ENCODE results near the gene HMGCS2. TPM values are rescaled to one million over a fixed set of nuclear protein-coding genes. Genes with fewer than 3 reads are reported as not detected.

Gene HMGCS2
- total RNA-seq, 1 experiment from 2014 or later: not detected

DNA sequence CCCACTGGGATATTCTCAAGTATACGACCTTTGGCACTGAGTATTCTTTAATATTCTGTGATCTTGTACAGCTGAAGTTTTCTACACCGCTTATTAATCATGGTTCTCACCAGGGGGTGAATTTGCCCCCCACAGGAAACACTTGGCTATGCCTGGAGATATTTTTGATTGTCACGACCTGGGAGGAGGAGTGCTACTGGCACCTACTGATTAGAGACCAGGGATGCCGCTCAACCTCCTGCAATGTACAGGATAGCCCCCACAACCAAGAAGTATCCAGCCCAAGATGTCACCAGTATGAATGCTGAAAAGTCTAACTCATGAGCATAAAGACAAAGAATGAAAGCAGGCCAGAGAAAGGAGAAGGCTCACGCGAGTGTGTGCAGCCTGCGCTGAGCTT, 28.9 kb upstream of the HMGCS2 start:
- intact Hi-C loops (cut with micrococcal nuclease; ENCODE audit: unreplicated experiment): no loop called here
- no peak for TF ChIP-seq EZH2 (IDR thresholded peaks at IDR 0.05; ENCODE audit: low read depth)
- TF ChIP-seq, protein P1, sequence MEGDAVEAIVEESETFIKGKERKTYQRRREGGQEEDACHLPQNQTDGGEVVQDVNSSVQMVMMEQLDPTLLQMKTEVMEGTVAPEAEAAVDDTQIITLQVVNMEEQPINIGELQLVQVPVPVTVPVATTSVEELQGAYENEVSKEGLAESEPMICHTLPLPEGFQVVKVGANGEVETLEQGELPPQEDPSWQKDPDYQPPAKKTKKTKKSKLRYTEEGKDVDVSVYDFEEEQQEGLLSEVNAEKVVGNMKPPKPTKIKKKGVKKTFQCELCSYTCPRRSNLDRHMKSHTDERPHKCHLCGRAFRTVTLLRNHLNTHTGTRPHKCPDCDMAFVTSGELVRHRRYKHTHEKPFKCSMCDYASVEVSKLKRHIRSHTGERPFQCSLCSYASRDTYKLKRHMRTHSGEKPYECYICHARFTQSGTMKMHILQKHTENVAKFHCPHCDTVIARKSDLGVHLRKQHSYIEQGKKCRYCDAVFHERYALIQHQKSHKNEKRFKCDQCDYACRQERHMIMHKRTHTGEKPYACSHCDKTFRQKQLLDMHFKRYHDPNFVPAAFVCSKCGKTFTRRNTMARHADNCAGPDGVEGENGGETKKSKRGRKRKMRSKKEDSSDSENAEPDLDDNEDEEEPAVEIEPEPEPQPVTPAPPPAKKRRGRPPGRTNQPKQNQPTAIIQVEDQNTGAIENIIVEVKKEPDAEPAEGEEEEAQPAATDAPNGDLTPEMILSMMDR (conservative IDR thresholded peaks at IDR 0.05): no peak
- POLR2A ChIA-PET (ENCODE audit: unreplicated experiment): no interaction called here

DNA sequence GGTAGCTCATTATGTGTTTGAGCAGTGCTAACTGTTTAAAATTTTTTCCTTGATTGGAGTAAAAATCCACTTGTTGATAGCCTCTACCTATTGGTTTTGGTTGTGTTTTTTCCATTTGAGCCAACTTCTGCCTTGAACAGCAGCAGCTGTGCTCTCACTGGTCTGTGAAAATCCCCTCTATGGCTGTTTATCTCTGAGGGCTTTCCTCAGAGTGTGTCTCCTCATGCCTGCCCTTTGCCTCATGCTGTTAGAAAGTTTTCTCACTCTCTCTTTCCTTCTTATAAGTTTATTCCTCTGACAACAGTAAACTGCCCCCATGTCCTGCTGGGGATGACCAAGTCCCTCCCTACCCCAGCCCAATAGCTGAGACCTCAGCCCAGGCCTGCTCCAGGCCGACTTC, 28.5 kb upstream of the HMGCS2 start:
- no peak overlapping the region for H2AFZ ChIP-seq

More for the DNA sequence above, 28.9 kb upstream of the HMGCS2 start:
- H3K4me1 ChIP-seq (replicated peaks; ENCODE audit: insufficient read depth): no peaks in the 10 kb centered on the region
- H3K9me2 ChIP-seq (ENCODE audit: insufficient read depth): no peaks in the 10 kb centered on the region
- BruUV-seq (replicated peaks): no TSS peak
- H3F3A ChIP-seq (ENCODE audit: insufficient read depth, low read depth): no peaks in the 10 kb centered on the region
- no peak overlapping the region for H3K4me3 ChIP-seq
- DNase-seq: no peak
- no peak overlapping the region for H3K27ac ChIP-seq
- CTCF ChIA-PET: no interaction called here
- H2AFZ ChIP-seq: no peak overlapping the region
- no peaks in the 10 kb centered on the region for H4K20me1 ChIP-seq (ENCODE audit: insufficient read depth)
- no peak overlapping the region for H3K4me2 ChIP-seq
- H3K79me2 ChIP-seq (ENCODE audit: low read depth): no peaks in the 10 kb centered on the region
- no peaks in the 10 kb centered on the region for H3K27me3 ChIP-seq (ENCODE audit: insufficient read depth, low read depth)
- no peaks in the 10 kb centered on the region for H3K9me3 ChIP-seq (ENCODE audit: insufficient read depth, low read depth)
- no peaks in the 10 kb centered on the region for H3K36me3 ChIP-seq (ENCODE audit: low read depth)

DNA sequence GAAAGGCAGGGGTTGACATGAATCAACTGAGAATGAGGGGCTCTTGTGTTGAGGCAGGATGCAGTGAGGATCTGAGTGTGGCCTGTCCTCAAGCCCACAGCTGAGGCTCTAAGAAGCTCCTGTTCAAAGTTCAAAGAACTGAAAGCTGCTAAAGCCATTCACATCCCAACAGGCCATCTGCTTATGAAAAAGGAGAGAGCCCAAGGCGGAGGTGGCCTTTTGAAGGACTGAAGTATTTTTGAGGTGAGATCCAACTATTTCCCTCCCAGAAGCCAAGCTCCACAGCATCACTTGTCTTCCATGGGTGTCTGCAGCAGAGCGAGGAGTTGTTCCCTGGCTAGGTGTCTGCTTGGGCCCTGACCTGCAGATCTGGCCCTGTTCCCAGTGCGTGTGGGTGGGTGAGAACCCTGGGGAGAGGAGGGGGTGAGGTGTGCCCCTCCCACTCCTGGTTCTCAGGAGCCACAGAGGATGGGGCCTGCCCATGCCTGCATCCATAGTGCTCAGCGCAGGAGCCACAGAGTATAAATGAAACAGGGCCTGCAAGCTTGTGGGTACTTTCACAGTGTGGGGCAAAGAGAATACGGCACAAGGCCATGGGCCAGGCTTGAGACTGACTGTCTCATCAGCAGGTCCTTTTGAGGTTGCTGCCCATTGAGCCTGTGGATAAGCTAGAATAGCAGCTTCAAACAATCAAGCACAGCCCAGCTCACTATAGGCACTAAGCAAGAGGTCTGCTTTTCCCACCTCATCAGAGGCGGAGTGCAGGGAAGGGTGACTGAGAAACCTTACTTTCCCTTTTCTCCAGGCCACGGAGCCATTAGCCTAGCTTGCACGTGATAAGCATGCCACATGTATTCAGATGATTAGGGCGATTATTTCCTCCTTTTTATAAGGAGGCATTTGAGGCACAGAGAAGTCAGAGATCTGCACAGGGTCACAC, 26.8 kb upstream of the HMGCS2 start:
- DNase-seq: no peak
- no peaks in the 10 kb centered on the region; the same call in 1 of the 2 replicates for H3K9me3 ChIP-seq (ENCODE audit: insufficient read depth, low read depth)
- no peaks in the 10 kb centered on the region for H3F3A ChIP-seq (ENCODE audit: insufficient read depth, low read depth)
- H3K27me3 ChIP-seq (ENCODE audit: insufficient read depth, low read depth): no peaks in the 10 kb centered on the region
- H3K9me2 ChIP-seq (ENCODE audit: insufficient read depth): no peaks in the 10 kb centered on the region
- no peak overlapping the region for H3K4me3 ChIP-seq
- POLR2A ChIA-PET (ENCODE audit: unreplicated experiment): no interaction called here
- CTCF ChIA-PET: interaction anchor here (0.6 kb wide), 1 partner anchor 56 kb away, joined by 4 read pairs; no protein-coding TSS in a partner anchor
- intact Hi-C loops (cut with micrococcal nuclease; ENCODE audit: unreplicated experiment): no loop called here
- peaks cover 10% of the 10 kb centered on the region for H3K4me1 ChIP-seq (replicated peaks; ENCODE audit: insufficient read depth)
- no peaks in the 10 kb centered on the region for H3K79me2 ChIP-seq (ENCODE audit: low read depth)
- no peak overlapping the region for H3K4me2 ChIP-seq
- no peak overlapping the region for H3K27ac ChIP-seq
- H2AFZ ChIP-seq: no peak overlapping the region
- no peak for TF ChIP-seq EZH2 (IDR thresholded peaks at IDR 0.05; ENCODE audit: low read depth)
- TF ChIP-seq, protein P1 (conservative IDR thresholded peaks at IDR 0.05): no peak
- no TSS peak for BruUV-seq (replicated peaks)
- H4K20me1 ChIP-seq (ENCODE audit: insufficient read depth): no peaks in the 10 kb centered on the region
- no peaks in the 10 kb centered on the region for H3K36me3 ChIP-seq (ENCODE audit: low read depth)

More for the DNA sequence above, 28.5 kb upstream of the HMGCS2 start:
- Histone ChIP-seq H3K36me3 (ENCODE audit: low read depth) (no peaks in the 10 kb centered on the region), H3K9me3 (ENCODE audit: insufficient read depth, low read depth) (no peaks in the 10 kb centered on the region), H3K9me2 (ENCODE audit: insufficient read depth) (no peaks in the 10 kb centered on the region), H3F3A (ENCODE audit: insufficient read depth, low read depth) (no peaks in the 10 kb centered on the region), H3K27me3 (ENCODE audit: insufficient read depth, low read depth) (no peaks in the 10 kb centered on the region), H3K27ac (no peak overlapping the region), H3K4me1 (replicated peaks; ENCODE audit: insufficient read depth) (no peaks in the 10 kb centered on the region), H4K20me1 (ENCODE audit: insufficient read depth) (no peaks in the 10 kb centered on the region), H3K79me2 (ENCODE audit: low read depth) (no peaks in the 10 kb centered on the region), H3K4me2 (no peak overlapping the region), H3K4me3 (no peak overlapping the region)
- ChIA-PET CTCF (no interaction called here), POLR2A (ENCODE audit: unreplicated experiment) (interaction anchor here (0.7 kb wide), 1 partner anchor 379 kb away, joined by 5 read pairs; no protein-coding TSS in a partner anchor)
- no TSS peak for BruUV-seq (replicated peaks)
- intact Hi-C loops (cut with micrococcal nuclease; ENCODE audit: unreplicated experiment): no loop called here
- TF ChIP-seq EZH2 (IDR thresholded peaks at IDR 0.05; ENCODE audit: low read depth): no peak
- TF ChIP-seq, protein P1 (conservative IDR thresholded peaks at IDR 0.05): no peak
- DNase-seq: no peak
